ENCODE measurements around the gene MIF.

- TF ChIP-seq SNAI2 (CRISPR knock-in tag; IDR thresholded peaks at IDR 0.05) (no peak), ZNF565 (CRISPR knock-in tag; conservative IDR thresholded peaks at IDR 0.05; ENCODE audit: low read depth) (no peak), OSR1 (CRISPR knock-in tag; IDR thresholded peaks at IDR 0.05) (no peak), TSHZ2 (CRISPR knock-in tag; IDR thresholded peaks at IDR 0.05) (no peak), ZNF8 (CRISPR knock-in tag; IDR thresholded peaks at IDR 0.05) (no peak), ARNTL (CRISPR knock-in tag; IDR thresholded peaks at IDR 0.05; ENCODE audit: borderline replicate concordance, low read depth) (no peak), ZFP3 (CRISPR knock-in tag; IDR thresholded peaks at IDR 0.05) (no peak), PATZ1 (CRISPR knock-in tag; IDR thresholded peaks at IDR 0.05; ENCODE audit: borderline replicate concordance) (no peak), ESRRG (CRISPR knock-in tag; IDR thresholded peaks at IDR 0.05) (no peak), PPARA (CRISPR knock-in tag; IDR thresholded peaks at IDR 0.05; ENCODE audit: borderline replicate concordance) (no peak), BACH2 (CRISPR knock-in tag; IDR thresholded peaks at IDR 0.05; ENCODE audit: borderline replicate concordance) (no peak), ZFP30 (CRISPR knock-in tag; IDR thresholded peaks at IDR 0.05) (no peak)
- TF ChIP-seq, protein P1, sequence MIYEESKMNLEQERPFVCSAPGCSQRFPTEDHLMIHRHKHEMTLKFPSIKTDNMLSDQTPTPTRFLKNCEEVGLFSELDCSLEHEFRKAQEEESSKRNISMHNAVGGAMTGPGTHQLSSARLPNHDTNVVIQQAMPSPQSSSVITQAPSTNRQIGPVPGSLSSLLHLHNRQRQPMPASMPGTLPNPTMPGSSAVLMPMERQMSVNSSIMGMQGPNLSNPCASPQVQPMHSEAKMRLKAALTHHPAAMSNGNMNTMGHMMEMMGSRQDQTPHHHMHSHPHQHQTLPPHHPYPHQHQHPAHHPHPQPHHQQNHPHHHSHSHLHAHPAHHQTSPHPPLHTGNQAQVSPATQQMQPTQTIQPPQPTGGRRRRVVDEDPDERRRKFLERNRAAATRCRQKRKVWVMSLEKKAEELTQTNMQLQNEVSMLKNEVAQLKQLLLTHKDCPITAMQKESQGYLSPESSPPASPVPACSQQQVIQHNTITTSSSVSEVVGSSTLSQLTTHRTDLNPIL (CRISPR knock-in tag; IDR thresholded peaks at IDR 0.05; ENCODE audit: low read depth) = no peak
Measured at GRCh38 chr22:23894710-23895598, 771 bp downstream of the MIF start.

Data from SK-N-SH treated with all-trans-retinoic acid at 6 μM for 48 hours (cell line).